Measurements from ENCODE around the gene DPT.

The DPT gene

DNA sequence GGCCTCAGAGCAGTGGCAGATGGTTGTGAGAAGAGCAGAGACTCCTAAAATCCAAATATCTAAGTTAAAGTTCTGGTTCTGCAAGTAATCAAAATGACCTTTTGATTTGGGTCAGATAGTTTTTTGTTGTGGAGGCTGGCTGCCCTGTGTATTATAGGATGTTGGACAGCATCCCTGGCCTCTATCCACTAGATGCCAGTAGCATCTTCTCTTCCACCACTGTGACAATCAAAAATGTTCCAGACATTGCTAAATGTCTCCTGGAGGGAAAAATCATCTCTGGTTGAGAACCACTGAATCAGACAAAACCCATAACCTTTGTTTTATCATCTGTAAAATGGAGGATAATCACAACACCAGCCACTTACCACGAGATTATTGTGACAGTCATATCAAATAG is 5.9 kb upstream of the DPT start:
- no peak for DNase-seq

- DNase-seq: no peak
Measured at GRCh38 chr1:168734271-168734670, 5.3 kb upstream of the DPT start.

GRCh38 chr1:168733241-168733640 is 4.2 kb upstream of the DPT start:
- DNase-seq: no peak

GRCh38 chr1:168732736-168733135 is 3.7 kb upstream of the DPT start:
- DNase-seq: peak; percentile 73

GRCh38 chr1:168731244-168731953 is 2.4 kb upstream of the DPT start:
- no peak for DNase-seq

GRCh38 chr1:168729405-168729802 is 398 bp upstream of the DPT start:
- no peak for DNase-seq

GRCh38 chr1:168726719-168727118 is 2.3 kb downstream of the DPT start:
- no peak for DNase-seq

DNA sequence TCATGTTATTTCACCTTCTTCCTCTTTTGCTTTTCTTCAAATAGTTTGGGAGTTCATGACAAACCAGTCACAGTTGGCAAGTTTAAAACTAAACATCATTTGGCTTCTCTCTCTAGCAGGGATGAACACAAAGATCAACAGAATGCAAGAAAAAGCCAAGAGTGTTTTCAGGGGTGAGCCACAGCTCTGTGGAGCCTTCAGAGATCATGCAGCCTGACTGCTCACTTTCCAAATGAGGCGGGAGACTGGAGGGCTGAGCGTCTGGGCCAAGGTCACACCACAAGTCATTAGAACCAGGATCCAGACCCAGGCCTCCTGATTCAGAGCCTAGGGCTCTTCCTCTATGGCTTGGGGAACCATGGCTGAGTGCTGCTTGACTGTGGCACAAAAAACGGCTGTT is 2.7 kb downstream of the DPT start:
- no peak for DNase-seq

- no peak for DNase-seq
Measured at GRCh38 chr1:168725831-168726230, 3.2 kb downstream of the DPT start.

DNA sequence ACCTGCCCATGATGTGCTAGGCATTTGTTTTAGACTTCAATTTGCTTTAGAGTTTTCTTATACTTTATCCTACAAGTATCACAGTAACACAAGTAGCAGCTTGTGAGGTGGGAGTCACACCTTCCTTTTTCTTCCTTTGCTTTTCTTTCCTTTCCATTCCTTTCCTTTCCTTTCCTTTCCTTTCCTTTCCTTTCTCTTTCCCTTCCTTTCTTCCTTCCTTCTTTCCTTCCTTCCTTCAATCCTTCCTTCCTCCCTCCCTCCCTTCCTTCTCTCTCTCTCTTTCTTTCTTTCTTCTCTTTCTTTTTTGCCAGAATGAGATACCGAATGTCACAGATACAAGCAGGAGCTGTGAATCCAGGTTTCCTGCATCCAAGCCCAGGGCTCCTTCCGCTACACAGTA is 3.9 kb downstream of the DPT start:
- no peak for DNase-seq

GRCh38 chr1:168723000-168723399 is 6.0 kb downstream of the DPT start:
- DNase-seq: no peak

DNA sequence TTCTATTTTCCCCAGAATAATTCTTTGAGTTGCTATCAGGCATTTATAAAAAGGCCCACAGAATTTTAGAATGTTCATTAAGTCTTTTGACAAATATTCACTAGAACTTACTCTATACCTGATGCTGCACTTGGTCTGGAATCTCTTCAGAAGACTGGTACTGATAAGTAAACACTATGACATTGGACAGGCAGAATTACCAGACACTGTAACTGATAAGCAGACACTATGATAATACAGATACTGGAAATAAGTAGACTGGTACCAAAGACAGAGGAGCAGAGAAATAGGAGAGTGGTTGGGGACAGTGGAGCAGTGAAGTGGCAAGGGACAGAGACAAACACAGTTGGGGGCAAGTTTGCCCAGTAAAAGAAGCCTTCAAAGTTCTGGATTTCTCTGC is 8.2 kb downstream of the DPT start:
- DNase-seq: no peak

DNA sequence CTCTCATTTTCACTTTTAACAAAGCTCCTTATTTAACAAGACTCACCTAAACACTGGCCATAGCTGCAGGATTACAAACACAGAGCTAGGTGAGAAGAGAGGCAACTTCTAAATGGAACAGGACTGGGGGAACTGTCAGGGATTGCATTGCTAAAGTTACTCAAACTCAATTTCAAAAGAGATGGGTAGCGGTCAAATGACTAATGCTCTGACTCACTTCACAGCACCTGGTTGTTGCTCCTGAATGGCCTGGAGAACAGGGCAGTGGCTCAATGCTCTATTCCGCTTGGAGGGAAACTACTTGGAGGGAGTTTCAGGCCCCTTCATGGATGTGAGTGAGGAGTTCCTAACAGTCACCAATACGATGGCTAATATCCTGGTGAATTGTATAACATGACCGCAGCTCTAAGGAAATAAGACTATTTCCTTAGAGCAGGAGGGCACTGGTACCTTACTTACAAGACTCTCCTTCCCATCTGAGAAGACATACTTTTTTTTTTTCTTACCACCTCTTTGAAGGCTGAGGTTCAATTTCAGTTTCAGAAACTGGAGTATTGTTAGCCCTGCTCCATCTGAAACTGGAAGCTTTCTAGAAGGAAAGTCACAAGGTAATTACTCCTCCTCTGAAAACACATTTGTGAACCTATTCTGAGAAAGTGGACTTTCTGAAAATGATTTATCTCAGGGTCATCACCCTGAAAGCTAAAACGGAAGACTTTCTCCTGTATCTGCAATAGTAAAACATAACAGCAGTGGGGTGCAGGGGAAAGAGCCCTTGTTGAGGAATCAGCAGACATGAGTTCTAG is 9.5 kb downstream of the DPT start:
- DNase-seq: no peak

- no peak for DNase-seq
Measured at GRCh38 chr1:168717906-168718891, 10.8 kb downstream of the DPT start.

GRCh38 chr1:168714012-168714411 is 15.0 kb downstream of the DPT start:
- no peak for DNase-seq

- no peak for DNase-seq
Measured at GRCh38 chr1:168709405-168710363, 19.3 kb downstream of the DPT start.

DNA sequence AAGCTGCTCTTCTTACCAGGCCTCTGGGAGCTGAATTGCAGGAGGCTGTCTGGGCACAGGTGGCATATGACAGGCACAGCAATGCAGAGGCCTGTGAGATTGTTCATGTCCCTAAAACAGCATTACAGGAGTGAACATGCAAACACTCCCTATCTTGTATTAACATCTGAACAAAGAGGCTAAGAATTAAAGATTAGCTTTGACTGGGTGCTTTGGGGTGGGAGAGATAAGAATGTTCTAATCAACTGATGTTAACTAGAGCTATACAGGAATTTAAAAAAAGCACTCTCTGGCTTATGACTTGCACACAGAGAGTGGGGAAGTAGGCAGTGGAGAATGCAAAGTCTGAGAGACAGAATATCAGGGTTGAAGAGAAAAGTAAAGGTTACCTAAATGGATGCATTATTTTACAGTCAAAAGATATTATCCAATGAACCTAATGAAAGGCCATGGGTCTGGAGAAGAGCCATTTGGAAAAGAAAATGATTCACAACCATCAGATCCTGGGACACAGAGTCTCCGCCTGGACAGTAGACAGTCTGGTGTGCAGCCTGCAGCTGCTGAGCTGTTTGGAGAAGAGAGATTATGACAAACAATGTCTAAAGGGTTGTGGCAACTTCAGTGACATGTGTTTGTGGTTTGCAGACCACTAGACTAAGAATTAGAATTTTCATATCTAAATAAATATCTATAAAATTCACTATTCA is 20.2 kb downstream of the DPT start:
- DNase-seq: no peak

DNA sequence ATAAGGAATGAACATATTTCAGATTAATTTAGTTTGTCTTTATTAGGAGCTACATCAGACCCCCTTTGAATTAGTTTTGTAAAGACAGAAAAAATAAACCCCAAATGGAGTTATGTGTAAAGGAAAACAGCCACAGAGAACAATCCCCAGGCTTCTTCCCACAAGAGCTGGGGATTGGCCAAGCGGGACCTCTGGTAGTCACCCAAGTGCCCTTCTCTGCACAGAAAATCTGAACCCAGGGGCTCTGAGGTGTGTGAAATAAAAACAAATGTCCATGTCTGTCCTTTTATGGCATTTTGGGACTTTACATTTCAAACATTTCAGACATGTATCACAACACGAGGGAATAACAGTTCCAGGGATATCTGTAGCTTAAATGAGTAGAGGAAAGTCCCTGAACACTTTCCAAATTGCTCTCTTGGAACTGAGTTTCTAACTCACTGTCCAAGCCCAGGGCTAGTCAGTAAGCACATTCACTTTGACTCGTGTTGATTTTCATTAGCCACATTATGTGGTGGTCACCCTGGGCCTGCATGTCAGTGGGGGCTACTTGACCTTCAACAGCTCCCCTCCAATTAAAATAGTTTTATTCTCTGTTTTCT is 22.5 kb downstream of the DPT start:
- DNase-seq: no peak

- no peak for DNase-seq
Measured at GRCh38 chr1:168700575-168701268, 28.3 kb downstream of the DPT start.

DNA sequence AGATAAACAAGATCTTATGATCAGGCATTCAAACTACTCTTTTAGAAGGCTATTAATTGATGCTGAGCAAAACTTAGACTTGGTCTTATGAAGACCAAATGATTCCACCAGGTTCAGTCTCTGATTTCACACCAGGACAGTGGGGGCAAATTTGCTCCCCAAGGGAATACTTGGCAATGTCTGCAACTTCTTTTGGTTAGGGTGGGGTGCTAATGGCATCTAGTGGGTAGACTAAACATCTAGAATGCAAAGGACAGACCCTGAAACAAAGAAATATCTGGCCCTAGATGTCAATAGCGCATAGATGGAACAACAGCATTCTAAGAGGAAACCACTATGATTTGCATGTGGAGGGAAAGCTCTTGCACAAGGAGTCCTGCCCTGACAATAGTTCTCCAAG is 30.6 kb downstream of the DPT start:
- DNase-seq: no peak

Data from NCI-H510A treated with DMSO at 0.1 percent for 48 hours (cell line).